Measurements from ENCODE around the gene NDST1.

Gene NDST1

GRCh38 chr5:150561571-150562275 is 53.8 kb downstream of the NDST1 start:
- no peak overlapping the region for H3K27ac ChIP-seq
- TF ChIP-seq CTCF (conservative IDR thresholded peaks at IDR 0.05) = no peak

GRCh38 chr5:150562832-150563231 is 54.9 kb downstream of the NDST1 start:
- TF ChIP-seq CTCF (conservative IDR thresholded peaks at IDR 0.05) = peak; percentile 76
- no peak overlapping the region for H3K27ac ChIP-seq

GRCh38 chr5:150565868-150566267 is 57.9 kb downstream of the NDST1 start:
- no peak overlapping the region for H3K27ac ChIP-seq
- no peak for TF ChIP-seq CTCF (conservative IDR thresholded peaks at IDR 0.05)

GRCh38 chr5:150567031-150567717 is 59.2 kb downstream of the NDST1 start:
- no peak overlapping the region for H3K27ac ChIP-seq
- no peak for TF ChIP-seq CTCF (conservative IDR thresholded peaks at IDR 0.05)

GRCh38 chr5:150568663-150569062 is 60.7 kb downstream of the NDST1 start:
- no peak for TF ChIP-seq CTCF (conservative IDR thresholded peaks at IDR 0.05)
- H3K27ac ChIP-seq = no peak overlapping the region

GRCh38 chr5:150570333-150570732 is 62.4 kb downstream of the NDST1 start:
- H3K27ac ChIP-seq = no peak overlapping the region
- TF ChIP-seq CTCF (conservative IDR thresholded peaks at IDR 0.05) = no peak

GRCh38 chr5:150571836-150572235 is 63.9 kb downstream of the NDST1 start:
- no peak overlapping the region for H3K27ac ChIP-seq
- no peak for TF ChIP-seq CTCF (conservative IDR thresholded peaks at IDR 0.05)

Measured in VCaP (cell line).